Keratinocyte (primary cell): Measurements from ENCODE around the gene SLC30A1. TPM values are rescaled to one million over a fixed set of nuclear protein-coding genes. Genes with fewer than 3 reads are reported as not detected.

Experiments used
- DNase-seq: peaks from one replicate; pipeline ENCODE4 v3.0.0-alpha.2; 2011; ENCODE audit warnings: low read depth, missing footprints, low spot score
- FAIRE-seq: peaks from 2 replicates; lab custom pipeline; 2011; peaks lifted over from hg19 to GRCh38; lab: Jason Lieb, UNC
- H2AFZ ChIP-seq: 2 replicates; pipeline ENCODE4 v1.6.0; 2012; ENCODE audit warnings: low read length, control low read depth, inconsistent platforms; ENCODE audit not compliant: control insufficient read depth
- H3K27ac ChIP-seq: 2 replicates; pipeline ENCODE4 v1.5.1; 2011; ENCODE audit warnings: low read length; ENCODE audit not compliant: control insufficient read depth, insufficient read depth
- H3K27me3 ChIP-seq: 3 replicates; pipeline ENCODE4 v1.6.0; 2011; ENCODE audit warnings: low read length; ENCODE audit not compliant: control insufficient read depth, insufficient read depth; ENCODE audit errors: extremely low read depth
- H3K36me3 ChIP-seq, 2 experiments: 2 replicates in 1 of 2; 3 replicates in 1 of 2; pipeline ENCODE4 v1.5.1; 2011; ENCODE audit warnings: low read length in 2 of 2, mild to moderate bottlenecking in 1 of 2; ENCODE audit not compliant: control insufficient read depth in 2 of 2, insufficient read depth in 2 of 2; ENCODE audit errors: extremely low read depth in 1 of 2
- H3K4me1 ChIP-seq: 3 replicates; pipeline ENCODE4 v1.5.1; 2011; ENCODE audit warnings: low read length; ENCODE audit not compliant: control insufficient read depth, insufficient read depth; ENCODE audit errors: extremely low read depth
- H3K4me2 ChIP-seq: 3 replicates; pipeline ENCODE4 v1.6.0; 2011; ENCODE audit warnings: low read depth, low read length; ENCODE audit not compliant: control insufficient read depth, insufficient read depth; ENCODE audit errors: extremely low read depth
- H3K4me3 ChIP-seq, 3 experiments: fragments of 200-600 bp in 1 of 3; sonication (generic) in 1 of 3; 2 replicates in 2 of 3; 3 replicates in 1 of 3; pipeline ENCODE4 v1.5.1; 2011 to 2016; ENCODE audit warnings: low read length in 3 of 3, mild to moderate bottlenecking in 3 of 3, control low read depth in 2 of 3, inconsistent platforms in 1 of 3, low read depth in 1 of 3, mixed read lengths in 1 of 3, mixed run types in 1 of 3, moderate library complexity in 1 of 3; ENCODE audit not compliant: control insufficient read depth in 2 of 3, insufficient read depth in 2 of 3; ENCODE audit errors: extremely low read depth in 1 of 3
- H3K79me2 ChIP-seq: 2 replicates; pipeline ENCODE4 v1.6.0; 2012; ENCODE audit warnings: low read length; ENCODE audit not compliant: control insufficient read depth, insufficient read depth
- H3K9ac ChIP-seq: 3 replicates; pipeline ENCODE4 v1.6.0; 2011; ENCODE audit warnings: low read length; ENCODE audit not compliant: control insufficient read depth, insufficient read depth; ENCODE audit errors: extremely low read depth
- H3K9me1 ChIP-seq: 3 replicates; pipeline ENCODE4 v1.6.0; 2011; ENCODE audit warnings: low read length; ENCODE audit not compliant: control insufficient read depth, insufficient read depth; ENCODE audit errors: extremely low read depth
- H3K9me3 ChIP-seq: 2 replicates; pipeline ENCODE4 v1.5.1; 2012; ENCODE audit warnings: low read depth, low read length; ENCODE audit not compliant: control insufficient read depth
- H4K20me1 ChIP-seq: 3 replicates; pipeline ENCODE4 v1.6.0; 2011; ENCODE audit warnings: low read length; ENCODE audit not compliant: control insufficient read depth, insufficient read depth; ENCODE audit errors: extremely low read depth
- EZH2 ChIP-seq: IDR thresholded peaks from one replicate; pipeline ENCODE4 v1.6.1; 2012; ENCODE audit warnings: inconsistent platforms, mild to moderate bottlenecking, low read length, moderate library complexity
- dilution Hi-C: fragments of 300-500 bp; cut with MboI; formaldehyde crosslinking; loops from one replicate; pipeline ENCODE4 v1.7.0; 2020; ENCODE audit warnings: low sequenced_read_pairs; ENCODE audit not compliant: extremely low pct_ligation_motif_present
- polyA plus RNA-seq, 5 experiments: library from polyadenylated mRNA; depleted of rRNA in 3 of 5; stranded (reverse) in 3 of 5; stranded (forward) in 1 of 5; unstranded in 1 of 5; fragments of >200 nt; gene quantifications; 1 replicate in 1 of 5; 2 replicates in 3 of 5; 3 replicates in 1 of 5; pipeline versions ENCODE4 v1.2.1 to v1.2.3, GENCODE V29; 2011 to 2012; ENCODE audit warnings: missing spikeins in 2 of 5, low read depth in 1 of 5, low replicate concordance in 1 of 5
- TF ChIP-seq, protein P1 (sequence below), 3 experiments: IDR thresholded peaks in 1 of 3; conservative IDR thresholded peaks in 1 of 3; optimal IDR thresholded peaks in 1 of 3; 2 replicates in 2 of 3; 3 replicates in 1 of 3; pipeline versions ENCODE3 to v1.5.1; 2011; ENCODE audit warnings: low read length in 3 of 3, mild to moderate bottlenecking in 3 of 3, moderate library complexity in 2 of 3, control low read depth in 1 of 3, inconsistent platforms in 1 of 3; ENCODE audit not compliant: insufficient read depth in 2 of 3; ENCODE audit errors: extremely low read depth in 1 of 3

Gene SLC30A1
- polyA plus RNA-seq, 1 donor (not counting 4 experiments of a cell fraction or from before 2014, with no cell fraction given): 17.2 TPM

DNA sequence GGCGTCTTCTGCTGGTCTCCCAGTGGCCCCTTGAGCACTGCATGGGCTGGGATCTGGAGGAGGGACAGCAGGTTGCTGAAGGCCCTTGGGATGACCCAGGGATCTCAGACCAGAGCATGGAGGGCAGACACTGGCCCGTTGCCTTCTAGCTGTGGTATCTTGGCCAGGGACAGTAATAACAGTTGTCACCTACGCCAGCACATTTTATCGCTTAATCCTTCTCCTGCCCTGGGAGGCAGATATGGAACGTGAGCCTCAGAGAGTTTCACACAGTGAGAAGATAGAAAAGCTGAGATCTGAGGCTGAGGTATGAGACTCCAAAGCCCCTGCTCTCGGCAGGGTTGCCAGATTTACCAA, 46.9 kb downstream of the SLC30A1 start:
- Histone ChIP-seq H2AFZ (no peak overlapping the region), H3K36me3 (no peaks in the 10 kb centered on the region), H3K27me3 (peaks cover 14% of the 10 kb centered on the region), H3K9ac (no peak overlapping the region), H3K9me3 (no peaks in the 10 kb centered on the region), H3K79me2 (no peaks in the 10 kb centered on the region), H3K27ac (no peak overlapping the region), H3K9me1 (no peaks in the 10 kb centered on the region), H3K4me1 (no peaks in the 10 kb centered on the region), H4K20me1 (no peaks in the 10 kb centered on the region), H3K4me2 (no peak overlapping the region), H3K4me3 (no peak overlapping the region)
- FAIRE-seq (no peak), DNase-seq (no peak)
- dilution Hi-C loops: no loop called here
- TF ChIP-seq, protein P1, sequence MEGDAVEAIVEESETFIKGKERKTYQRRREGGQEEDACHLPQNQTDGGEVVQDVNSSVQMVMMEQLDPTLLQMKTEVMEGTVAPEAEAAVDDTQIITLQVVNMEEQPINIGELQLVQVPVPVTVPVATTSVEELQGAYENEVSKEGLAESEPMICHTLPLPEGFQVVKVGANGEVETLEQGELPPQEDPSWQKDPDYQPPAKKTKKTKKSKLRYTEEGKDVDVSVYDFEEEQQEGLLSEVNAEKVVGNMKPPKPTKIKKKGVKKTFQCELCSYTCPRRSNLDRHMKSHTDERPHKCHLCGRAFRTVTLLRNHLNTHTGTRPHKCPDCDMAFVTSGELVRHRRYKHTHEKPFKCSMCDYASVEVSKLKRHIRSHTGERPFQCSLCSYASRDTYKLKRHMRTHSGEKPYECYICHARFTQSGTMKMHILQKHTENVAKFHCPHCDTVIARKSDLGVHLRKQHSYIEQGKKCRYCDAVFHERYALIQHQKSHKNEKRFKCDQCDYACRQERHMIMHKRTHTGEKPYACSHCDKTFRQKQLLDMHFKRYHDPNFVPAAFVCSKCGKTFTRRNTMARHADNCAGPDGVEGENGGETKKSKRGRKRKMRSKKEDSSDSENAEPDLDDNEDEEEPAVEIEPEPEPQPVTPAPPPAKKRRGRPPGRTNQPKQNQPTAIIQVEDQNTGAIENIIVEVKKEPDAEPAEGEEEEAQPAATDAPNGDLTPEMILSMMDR (optimal IDR thresholded peaks at IDR 0.05 in 1 of 3, IDR thresholded peaks at IDR 0.05 in 1 of 3, conservative IDR thresholded peaks at IDR 0.05 in 1 of 3; ENCODE audit: extremely low read depth in 1 of 3, insufficient read depth in 2 of 3, low read length in 3 of 3): no peak
- TF ChIP-seq EZH2: no peak

DNA sequence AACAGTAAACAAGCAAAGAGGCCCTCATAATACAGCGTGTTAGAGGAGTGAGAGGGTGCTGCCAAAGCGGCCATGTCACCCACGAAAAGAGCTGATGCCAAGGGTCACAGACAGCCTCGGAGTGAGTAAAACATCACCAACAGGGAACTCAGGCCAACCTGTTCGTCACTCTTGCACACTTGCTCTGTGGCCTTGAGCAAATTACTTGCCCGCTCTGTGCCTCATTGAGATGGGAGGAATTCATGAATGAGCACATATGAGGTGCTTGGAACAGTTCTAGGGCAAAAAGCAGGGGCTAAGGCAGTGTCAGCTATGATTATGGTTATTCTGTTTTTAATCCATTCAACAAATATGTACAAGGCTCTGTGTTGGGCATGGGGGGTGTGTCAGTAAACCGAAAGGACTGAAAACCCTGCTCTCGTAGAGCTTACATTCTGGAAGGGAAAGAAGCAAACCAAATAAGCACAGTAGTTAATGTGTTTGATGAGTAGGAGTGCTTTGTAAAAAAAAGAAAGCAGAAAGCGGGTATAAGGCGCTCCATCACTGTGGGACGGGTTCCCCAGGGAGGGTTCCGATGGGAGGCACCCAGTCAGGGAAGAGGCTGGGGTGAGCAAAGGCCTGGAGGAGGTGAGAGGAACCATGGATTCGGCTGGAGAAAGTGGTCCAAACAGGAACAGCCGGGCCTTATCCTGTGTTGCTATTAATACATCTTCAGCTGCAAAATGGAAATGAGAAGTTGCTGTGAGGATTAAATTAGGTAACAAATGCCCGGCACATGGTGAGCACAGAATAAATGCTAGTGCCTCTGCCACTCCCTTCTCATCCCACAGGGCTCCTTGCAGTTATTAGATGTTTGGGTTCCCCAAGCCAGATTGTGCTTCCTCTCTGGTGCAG, 47.5 kb downstream of the SLC30A1 start:
- H3K4me1 ChIP-seq: no peaks in the 10 kb centered on the region
- FAIRE-seq: no peak
- peaks cover 14% of the 10 kb centered on the region for H3K27me3 ChIP-seq
- no peaks in the 10 kb centered on the region for H3K9me1 ChIP-seq
- no peaks in the 10 kb centered on the region for H3K9me3 ChIP-seq
- no peaks in the 10 kb centered on the region for H4K20me1 ChIP-seq
- dilution Hi-C loops: no loop called here
- TF ChIP-seq, protein P1 (optimal IDR thresholded peaks at IDR 0.05 in 1 of 3, IDR thresholded peaks at IDR 0.05 in 1 of 3, conservative IDR thresholded peaks at IDR 0.05 in 1 of 3; ENCODE audit: extremely low read depth in 1 of 3, insufficient read depth in 2 of 3, low read length in 3 of 3): no peak
- TF ChIP-seq EZH2: no peak
- H3K36me3 ChIP-seq: no peaks in the 10 kb centered on the region
- no peak overlapping the region for H3K9ac ChIP-seq
- no peak overlapping the region for H3K4me2 ChIP-seq
- no peak overlapping the region for H3K27ac ChIP-seq
- no peak for DNase-seq
- no peak overlapping the region for H3K4me3 ChIP-seq
- no peaks in the 10 kb centered on the region for H3K79me2 ChIP-seq
- no peak overlapping the region for H2AFZ ChIP-seq
